ENCODE results near the gene FKBP11. TPM values are rescaled to one million over a fixed set of nuclear protein-coding genes. Genes with fewer than 3 reads are reported as not detected.
A peak's percentile ranks its signal among the peaks of the same experiment; 100 is the strongest.
"Not testable (repeated sequence)": the region's sequence is repeated elsewhere in the genome, so short reads cannot be mapped to it uniquely, and the experiment has no call there.

Gene FKBP11
- polyA plus RNA-seq, 3 donors = 16.4 to 19.8 (median 18.3) TPM

GRCh38 chr12:48923117-48923516 lies 2.2 kb downstream of the FKBP11 start:
- no peak for DNase-seq

GRCh38 chr12:48917857-48918537 lies 7.3 kb downstream of the FKBP11 start:
- no peak for DNase-seq

DNA sequence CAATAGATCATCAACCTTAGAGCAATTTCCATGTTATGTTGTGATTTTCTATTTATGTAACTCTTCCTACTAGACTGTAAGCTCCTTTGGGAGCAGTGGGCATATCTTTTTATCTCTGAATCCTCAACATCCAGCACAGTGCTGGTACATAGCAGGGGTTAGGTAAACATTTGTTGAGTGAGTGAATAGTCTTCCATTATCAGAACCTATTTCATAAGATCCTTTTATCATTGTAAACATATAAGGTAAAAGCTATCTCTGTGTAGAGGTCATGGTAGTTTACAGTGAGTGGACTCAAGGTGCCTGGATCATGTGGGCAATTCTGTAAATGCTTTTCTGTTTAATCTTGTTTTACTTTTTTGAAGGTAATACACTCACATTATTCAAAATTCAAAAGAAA lies 15.1 kb downstream of the FKBP11 start:
- DNase-seq = no peak

- not testable (repeated sequence) for DNase-seq
Observed at GRCh38 chr12:48909698-48910097, 15.6 kb downstream of the FKBP11 start.

DNA sequence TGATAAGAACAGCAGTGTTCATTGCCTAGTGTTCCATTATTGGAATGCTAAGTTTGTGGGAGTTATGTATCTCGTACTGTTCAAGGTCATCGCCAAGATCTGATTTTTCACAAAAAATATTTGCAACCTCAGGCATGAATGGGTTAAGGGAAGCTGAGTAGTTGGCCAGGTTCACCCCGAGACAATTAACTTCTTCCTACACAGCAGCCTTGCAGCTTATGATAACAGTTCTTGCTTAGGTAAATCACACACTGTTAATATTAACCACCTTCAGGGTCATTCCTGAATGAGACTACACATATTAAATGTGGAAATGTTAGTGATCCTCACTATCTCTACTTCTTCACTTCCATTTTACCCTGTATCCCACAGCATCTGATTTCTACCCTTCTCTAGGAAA lies 18.0 kb downstream of the FKBP11 start:
- no peak for DNase-seq

- peak; percentile 95 for DNase-seq
Observed at GRCh38 chr12:48903982-48904411, 21.3 kb downstream of the FKBP11 start.

DNA sequence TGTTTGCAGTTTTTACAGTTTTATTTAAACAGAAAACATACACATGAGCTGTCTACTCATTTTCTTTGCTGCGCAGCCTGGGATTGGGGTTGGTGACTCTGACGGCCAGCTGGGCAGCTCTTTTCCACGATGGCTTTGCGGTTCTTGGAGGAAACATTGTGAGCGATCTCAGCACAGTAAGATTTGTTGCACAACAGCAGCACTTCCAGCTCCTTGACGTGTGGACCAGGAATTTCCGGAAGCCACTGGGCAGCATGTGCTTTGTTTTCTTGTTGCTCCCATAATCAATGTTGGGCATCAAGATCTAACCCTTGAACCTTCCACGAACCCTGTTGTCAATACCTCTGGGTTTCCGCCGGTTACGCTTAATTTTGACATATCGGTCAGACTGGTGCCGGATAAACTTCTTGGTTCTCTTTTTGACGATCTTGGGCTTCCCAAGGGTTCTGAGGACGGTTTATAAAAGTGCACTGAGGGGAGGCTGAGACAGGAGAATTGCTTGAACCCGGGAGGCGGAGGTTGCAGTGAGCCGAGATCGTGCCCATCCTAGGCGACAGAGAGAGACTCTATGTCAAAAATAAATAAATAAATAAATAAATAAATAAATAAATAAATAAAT lies 21.8 kb downstream of the FKBP11 start:
- DNase-seq = no peak

DNA sequence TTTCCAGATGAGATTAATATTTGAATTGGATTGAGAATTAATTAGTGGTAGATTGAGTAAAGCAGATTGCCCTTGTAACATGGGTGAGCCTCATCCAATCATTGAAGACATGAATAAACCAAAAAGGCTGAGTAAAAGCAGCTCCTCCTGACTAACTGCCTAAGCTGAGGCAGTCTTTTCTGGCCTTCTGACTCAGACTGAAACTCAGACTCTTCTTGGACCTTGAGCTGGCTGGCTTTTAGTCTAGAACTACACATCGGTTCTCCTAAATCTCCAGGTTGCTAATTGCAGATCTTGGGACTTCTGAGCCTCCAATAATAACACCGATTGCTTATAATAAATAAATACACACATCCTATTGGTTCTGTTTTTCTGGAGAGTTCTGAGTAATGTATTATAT lies 24.0 kb downstream of the FKBP11 start:
- DNase-seq = no peak

DNA sequence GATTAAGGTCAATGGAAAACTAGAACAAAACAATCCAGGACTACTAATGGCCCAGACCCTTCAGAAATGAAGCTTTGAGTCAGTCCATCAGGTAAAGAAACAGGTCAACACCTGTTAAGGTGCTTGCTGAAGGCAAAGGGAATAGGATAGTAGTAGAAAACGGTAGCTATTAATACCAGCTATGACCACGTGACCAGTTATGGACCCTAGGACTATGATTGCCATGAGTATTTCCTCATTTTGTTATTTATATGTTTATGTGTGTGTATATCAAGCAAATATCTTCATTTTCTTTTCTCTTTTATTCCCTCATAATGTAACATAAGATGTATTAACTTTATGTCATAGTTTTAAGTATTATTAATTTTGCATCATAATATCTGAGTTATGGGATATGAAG lies 25.6 kb downstream of the FKBP11 start:
- DNase-seq = no peak

DNA sequence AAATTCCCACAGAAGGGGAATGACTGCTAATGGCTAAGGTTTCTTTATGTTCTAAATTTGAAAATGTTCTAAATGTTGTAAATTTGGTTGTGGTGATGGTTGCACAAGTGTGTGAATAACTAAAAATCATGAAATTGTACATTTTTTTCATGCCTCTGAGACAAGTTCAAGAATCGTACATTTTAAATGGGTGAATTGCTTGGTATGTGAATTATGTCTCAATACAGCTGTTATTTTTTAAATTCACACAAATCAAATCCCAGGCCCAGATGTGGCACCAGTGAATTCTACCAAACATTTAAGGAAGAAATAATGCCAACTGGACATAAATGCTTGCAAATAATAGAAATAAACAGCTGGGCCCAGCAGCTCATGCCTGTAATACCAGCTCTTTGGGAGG lies 31.0 kb downstream of the FKBP11 start:
- no peak for DNase-seq

- peak; percentile 76 for DNase-seq
Observed at GRCh38 chr12:48890657-48891418, 34.5 kb downstream of the FKBP11 start.

DNA sequence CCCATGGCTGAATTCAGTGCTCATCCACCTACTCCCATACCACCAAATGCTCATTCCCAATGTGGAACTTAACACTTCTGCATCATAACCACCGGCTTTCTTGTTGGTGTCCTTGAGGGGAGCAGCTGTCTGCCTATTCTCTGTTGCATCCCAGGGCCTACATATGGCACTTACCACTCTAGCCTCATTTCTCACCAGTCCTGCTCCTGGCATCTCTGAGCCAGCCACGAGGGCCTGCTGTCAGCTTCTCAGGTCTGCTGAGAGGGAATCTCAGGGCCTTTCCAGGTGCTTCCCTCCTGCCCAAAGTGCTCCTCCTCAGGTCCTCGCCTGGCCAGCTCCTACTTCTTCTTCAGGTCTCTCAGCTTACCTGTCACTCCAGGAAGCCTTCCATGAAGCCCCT lies 35.6 kb downstream of the FKBP11 start:
- DNase-seq = no peak

DNA sequence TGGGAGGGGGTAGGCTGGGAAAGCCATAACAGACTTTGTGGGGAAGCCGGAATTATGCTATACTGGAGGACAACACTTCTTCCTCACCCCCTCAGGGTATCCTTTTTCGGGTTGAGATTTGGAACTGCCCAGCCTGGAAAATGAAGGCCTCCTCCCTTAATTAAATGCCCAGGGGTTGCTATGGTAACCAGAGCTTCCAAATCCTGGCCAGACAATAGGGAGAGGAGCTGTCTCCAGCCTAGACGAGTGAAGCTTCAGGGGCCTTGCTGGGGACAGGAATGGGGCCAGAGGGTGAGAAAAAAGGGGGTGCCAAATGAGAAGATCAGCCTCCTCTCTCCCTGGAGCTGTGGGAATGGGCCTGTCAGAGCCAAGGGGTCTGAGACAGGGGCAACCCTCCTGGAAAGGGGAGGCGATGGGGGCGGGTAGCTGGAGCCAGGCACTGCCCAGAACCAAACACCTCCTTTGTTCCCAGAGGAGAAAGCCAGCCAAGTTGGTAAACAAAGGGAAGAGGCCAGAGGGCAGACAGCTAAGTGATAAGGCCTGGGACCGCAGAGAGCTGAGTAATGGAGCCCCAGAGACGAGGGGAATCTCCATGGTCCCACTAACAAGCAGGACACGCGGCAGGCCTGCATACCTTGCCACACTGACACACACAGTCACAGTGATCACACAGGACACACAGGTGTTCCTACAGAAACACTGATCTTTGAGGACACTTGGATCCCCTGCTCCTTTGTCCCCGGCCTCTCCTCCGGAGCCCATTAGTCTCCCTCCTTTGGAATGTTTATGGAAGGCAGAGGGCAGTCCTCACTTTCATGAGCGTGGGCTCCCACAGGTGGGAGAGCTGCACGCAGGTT lies 41.8 kb downstream of the FKBP11 start:
- no peak for DNase-seq

GRCh38 chr12:48882972-48883304 lies 42.4 kb downstream of the FKBP11 start:
- no peak for DNase-seq

- DNase-seq = peak; percentile 58
Observed at GRCh38 chr12:48882315-48882687, 43.0 kb downstream of the FKBP11 start.

- DNase-seq = no peak
Observed at GRCh38 chr12:48881686-48882314, 43.5 kb downstream of the FKBP11 start.

DNA sequence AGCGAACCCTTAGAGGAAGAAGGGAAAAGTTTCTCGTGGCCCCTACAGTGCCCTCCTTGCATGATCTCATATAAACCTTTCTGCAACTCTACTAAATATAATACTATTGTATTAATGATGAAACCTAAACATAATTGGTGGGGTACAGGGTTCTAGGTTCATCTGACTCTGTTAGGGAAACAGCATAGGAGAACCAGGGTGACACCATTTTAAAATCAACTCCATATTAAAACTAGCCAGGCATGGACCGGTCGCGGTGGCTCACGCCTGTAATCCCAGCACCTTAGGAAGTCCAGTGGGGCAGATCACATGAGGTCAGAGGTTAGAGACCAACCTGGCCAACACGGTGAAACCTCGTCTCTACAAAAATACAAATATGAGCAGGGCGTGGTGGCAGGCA lies 44.6 kb downstream of the FKBP11 start:
- DNase-seq = no peak

DNA sequence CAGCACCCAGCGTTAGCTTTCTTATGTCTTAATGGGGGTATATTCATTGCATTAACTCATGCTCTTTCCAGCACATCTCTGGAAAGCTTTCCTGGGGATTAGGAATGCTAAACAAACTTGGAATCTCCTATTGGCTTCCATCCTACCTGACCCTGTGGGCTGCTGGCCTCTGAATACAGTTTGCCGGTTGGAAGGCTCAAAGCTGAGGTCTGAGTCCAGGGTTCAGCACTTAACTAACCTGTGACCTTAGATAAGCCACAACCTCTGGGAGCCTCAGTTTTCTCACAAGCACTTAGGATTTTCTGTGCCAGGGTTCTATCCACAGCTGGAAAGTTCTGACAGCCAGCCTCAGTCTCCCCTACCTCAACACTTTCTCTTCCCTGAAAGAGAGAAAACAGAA lies 46.7 kb downstream of the FKBP11 start:
- no peak for DNase-seq

- DNase-seq = no peak
Observed at GRCh38 chr12:48875944-48876515, 49.3 kb downstream of the FKBP11 start.

DNA sequence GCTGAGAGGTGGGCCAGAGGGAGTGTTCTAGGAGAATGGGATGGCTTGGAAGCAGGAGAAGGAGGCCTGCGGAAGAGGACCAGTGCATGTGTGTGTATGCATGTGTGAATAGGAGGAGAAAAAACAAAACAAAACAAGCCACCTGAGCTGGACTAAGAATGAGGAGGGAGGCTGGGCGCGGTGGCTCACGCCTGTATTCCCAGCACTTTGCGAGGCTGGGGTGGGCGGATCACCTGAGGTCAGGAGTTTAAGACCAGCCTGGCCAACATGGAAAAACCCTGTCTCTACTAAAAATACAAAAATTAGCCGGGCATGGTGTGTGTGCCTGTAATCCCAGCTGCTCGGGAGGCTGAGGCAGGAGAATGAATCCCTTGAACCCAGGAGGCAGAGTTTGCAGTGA lies 51.8 kb downstream of the FKBP11 start:
- not testable (repeated sequence) for DNase-seq

- no peak for DNase-seq
Observed at GRCh38 chr12:48873096-48873495, 52.2 kb downstream of the FKBP11 start.
